HL-60 (cell line): ENCODE data around the gene GRB7.

ENCODE experiments used
- GABPA ChIP-seq: IDR thresholded peaks from 2 replicates; pipeline ENCODE4 v1.6.1; 2012; ENCODE audit warnings: low read depth
- POLR2AphosphoS5 ChIP-seq: IDR thresholded peaks from 2 replicates; pipeline ENCODE4 v1.6.1; 2012; ENCODE audit warnings: low read depth
- SPI1 ChIP-seq: IDR thresholded peaks from 2 replicates; pipeline ENCODE4 v1.6.1; 2012; ENCODE audit warnings: low read depth, mild to moderate bottlenecking, borderline replicate concordance
- TF ChIP-seq, protein P1 (sequence below): IDR thresholded peaks from one replicate; pipeline ENCODE4 v1.5.1; 2011; ENCODE audit warnings: low read length, control low read depth, inconsistent platforms; ENCODE audit not compliant: insufficient read depth
- TF ChIP-seq, protein P2 (sequence below): IDR thresholded peaks from 2 replicates; pipeline ENCODE4 v1.6.1; 2012; ENCODE audit warnings: low read depth; ENCODE audit not compliant: insufficient replicate concordance

DNA sequence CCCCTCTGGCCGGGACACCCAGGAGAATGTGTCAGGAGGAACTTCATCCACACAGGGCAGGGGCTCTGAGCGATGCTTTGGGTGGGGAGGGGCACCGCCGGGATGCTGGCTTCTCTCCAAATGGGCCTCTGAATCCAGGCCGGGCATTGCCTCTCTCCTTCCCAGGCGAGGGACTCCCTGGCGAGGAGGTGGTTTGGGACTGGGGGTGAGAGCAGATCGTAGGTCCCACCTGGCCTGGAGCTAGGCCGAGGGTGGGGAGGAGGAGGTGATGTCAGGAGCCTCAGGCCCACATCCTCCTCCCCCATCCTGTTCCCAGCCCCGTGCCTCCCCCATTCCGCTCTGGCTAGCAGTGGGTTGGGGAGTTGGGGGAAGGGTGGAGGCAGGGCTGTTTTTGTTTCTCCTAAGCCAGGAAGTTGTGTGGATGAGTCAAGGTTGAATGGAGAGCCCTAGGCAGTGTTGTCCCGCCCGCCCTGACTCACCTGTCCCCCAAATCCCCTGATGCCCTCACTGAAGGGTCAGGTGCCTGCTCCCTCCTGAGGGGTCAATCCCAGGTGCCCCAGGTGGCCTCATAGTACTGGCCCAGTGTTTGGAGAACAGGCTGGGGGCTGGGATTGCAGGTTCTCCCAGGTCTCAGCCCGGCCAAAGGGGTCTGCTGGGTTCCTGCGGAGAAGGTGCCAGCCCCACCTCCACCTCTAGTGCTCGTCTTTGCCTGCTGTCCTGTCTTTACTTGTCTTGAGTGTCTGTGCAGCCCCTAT, 2.8 kb downstream of the GRB7 start:
- TF ChIP-seq, protein P1, sequence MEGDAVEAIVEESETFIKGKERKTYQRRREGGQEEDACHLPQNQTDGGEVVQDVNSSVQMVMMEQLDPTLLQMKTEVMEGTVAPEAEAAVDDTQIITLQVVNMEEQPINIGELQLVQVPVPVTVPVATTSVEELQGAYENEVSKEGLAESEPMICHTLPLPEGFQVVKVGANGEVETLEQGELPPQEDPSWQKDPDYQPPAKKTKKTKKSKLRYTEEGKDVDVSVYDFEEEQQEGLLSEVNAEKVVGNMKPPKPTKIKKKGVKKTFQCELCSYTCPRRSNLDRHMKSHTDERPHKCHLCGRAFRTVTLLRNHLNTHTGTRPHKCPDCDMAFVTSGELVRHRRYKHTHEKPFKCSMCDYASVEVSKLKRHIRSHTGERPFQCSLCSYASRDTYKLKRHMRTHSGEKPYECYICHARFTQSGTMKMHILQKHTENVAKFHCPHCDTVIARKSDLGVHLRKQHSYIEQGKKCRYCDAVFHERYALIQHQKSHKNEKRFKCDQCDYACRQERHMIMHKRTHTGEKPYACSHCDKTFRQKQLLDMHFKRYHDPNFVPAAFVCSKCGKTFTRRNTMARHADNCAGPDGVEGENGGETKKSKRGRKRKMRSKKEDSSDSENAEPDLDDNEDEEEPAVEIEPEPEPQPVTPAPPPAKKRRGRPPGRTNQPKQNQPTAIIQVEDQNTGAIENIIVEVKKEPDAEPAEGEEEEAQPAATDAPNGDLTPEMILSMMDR = no peak
- TF ChIP-seq POLR2AphosphoS5 = no peak
- TF ChIP-seq, protein P2, sequence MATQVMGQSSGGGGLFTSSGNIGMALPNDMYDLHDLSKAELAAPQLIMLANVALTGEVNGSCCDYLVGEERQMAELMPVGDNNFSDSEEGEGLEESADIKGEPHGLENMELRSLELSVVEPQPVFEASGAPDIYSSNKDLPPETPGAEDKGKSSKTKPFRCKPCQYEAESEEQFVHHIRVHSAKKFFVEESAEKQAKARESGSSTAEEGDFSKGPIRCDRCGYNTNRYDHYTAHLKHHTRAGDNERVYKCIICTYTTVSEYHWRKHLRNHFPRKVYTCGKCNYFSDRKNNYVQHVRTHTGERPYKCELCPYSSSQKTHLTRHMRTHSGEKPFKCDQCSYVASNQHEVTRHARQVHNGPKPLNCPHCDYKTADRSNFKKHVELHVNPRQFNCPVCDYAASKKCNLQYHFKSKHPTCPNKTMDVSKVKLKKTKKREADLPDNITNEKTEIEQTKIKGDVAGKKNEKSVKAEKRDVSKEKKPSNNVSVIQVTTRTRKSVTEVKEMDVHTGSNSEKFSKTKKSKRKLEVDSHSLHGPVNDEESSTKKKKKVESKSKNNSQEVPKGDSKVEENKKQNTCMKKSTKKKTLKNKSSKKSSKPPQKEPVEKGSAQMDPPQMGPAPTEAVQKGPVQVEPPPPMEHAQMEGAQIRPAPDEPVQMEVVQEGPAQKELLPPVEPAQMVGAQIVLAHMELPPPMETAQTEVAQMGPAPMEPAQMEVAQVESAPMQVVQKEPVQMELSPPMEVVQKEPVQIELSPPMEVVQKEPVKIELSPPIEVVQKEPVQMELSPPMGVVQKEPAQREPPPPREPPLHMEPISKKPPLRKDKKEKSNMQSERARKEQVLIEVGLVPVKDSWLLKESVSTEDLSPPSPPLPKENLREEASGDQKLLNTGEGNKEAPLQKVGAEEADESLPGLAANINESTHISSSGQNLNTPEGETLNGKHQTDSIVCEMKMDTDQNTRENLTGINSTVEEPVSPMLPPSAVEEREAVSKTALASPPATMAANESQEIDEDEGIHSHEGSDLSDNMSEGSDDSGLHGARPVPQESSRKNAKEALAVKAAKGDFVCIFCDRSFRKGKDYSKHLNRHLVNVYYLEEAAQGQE = no peak
- TF ChIP-seq SPI1 = no peak
- no peak for TF ChIP-seq GABPA
